Sigmoid colon (tissue), 7 donors: ENCODE measurements around the gene PNLIPRP2. TPM values are rescaled to one million over a fixed set of nuclear protein-coding genes. Genes with fewer than 3 reads are reported as not detected.

Experiments used
- DNase-seq: peaks from one replicate; pipeline ENCODE4 v3.0.0-alpha.2; 2019
- H3K27ac ChIP-seq, 4 donors: fragments of 200-600 bp; sonication (generic); one replicate each; pipeline ENCODE4 v1.5.1; 2016 to 2019; ENCODE audit warnings: mild to moderate bottlenecking in 1 of 4
- H3K27me3 ChIP-seq, 3 donors: fragments of 200-600 bp; sonication (generic); one replicate each; pipeline ENCODE4 v1.5.1; 2019; ENCODE audit warnings: mild to moderate bottlenecking in 1 of 3
- H3K36me3 ChIP-seq, 4 donors: fragments of 200-600 bp; sonication (generic); one replicate each; pipeline ENCODE4 v1.5.1; 2016 to 2019
- H3K4me1 ChIP-seq, 4 donors: fragments of 200-600 bp; sonication (generic); one replicate each; pipeline ENCODE4 v1.5.1; 2017 to 2019
- H3K4me3 ChIP-seq, 4 donors: fragments of 200-600 bp; sonication (generic); one replicate each; pipeline ENCODE4 v1.5.1; 2017 to 2019; ENCODE audit warnings: mild to moderate bottlenecking in 2 of 4, moderate library complexity in 1 of 4
- H3K9me3 ChIP-seq, 4 donors: fragments of 200-600 bp in 3 of 4; sonication (generic) in 3 of 4; one replicate each; pipeline versions ENCODE4 v1.5.1 to v1.6.1; 2013 to 2019
- CTCF ChIP-seq, 4 experiments: fragments of 450-650 bp in 3 of 4; fragments of 200-600 bp in 1 of 4; IDR thresholded peaks; one replicate each; pipeline ENCODE4 v1.5.1; 2016 to 2019; ENCODE audit warnings: antibody characterized with exemption in 4 of 4, mild to moderate bottlenecking in 3 of 4, moderate library complexity in 2 of 4
- EP300 ChIP-seq, 4 donors: sonication (generic); formaldehyde crosslinking; IDR thresholded peaks; one replicate each; pipeline ENCODE4 v1.6.1; 2017; ENCODE audit warnings: antibody characterized with exemption in 4 of 4
- POLR2A ChIP-seq, 2 donors: fragments of 450-650 bp; IDR thresholded peaks; one replicate each; pipeline ENCODE4 v1.6.1; 2016; ENCODE audit warnings: antibody characterized with exemption in 2 of 2, mild to moderate bottlenecking in 2 of 2, moderate library complexity in 2 of 2
- POLR2AphosphoS5 ChIP-seq, 4 donors: sonication (generic); formaldehyde crosslinking; IDR thresholded peaks; one replicate each; pipeline ENCODE4 v1.6.1; 2017; ENCODE audit warnings: antibody characterized with exemption in 4 of 4
- WGBS, 2 donors: extraction: QIAGEN DNeasy Blood & Tissue Kit; methylation state at CpG; one replicate each; pipeline ENCODE4 v1.1.7; 2013; 5-methylcytosine and 5-hydroxymethylcytosine counted together
- intact Hi-C: fragments of 100-400 bp; cut with DNase I; formaldehyde crosslinking; loops from one replicate; pipeline ENCODE4 v1.15.1; 2023
- polyA plus RNA-seq, 3 donors: library from polyadenylated mRNA; stranded (reverse); fragments of 200-250 nt; gene quantifications; one replicate each; pipeline ENCODE4 v1.2.3, GENCODE V29; 2013
- total RNA-seq, 4 donors: library from RNA; depleted of rRNA; stranded (reverse); fragments of >200 nt; gene quantifications; one replicate each; pipeline ENCODE4 v1.1.0, GENCODE V29; 2016
- donor health status: healthy with polysubstance abuse.
- donor health status: Bipolar disorder and iron deficiency.
- donor health status: healthy.

The PNLIPRP2 gene
- total and polyA plus RNA-seq, 7 donors = 0.95 to 1.8 TPM; not detected in 5

- Histone ChIP-seq H3K27me3 (no peaks in the 10 kb centered on the region), H3K4me1 (no peaks in the 10 kb centered on the region), H3K4me3 (no peak within 1 kb of the TSS), H3K27ac (no peak within 1 kb of the TSS), H3K9me3 (no peaks in the 10 kb centered on the region), H3K36me3 (no peaks in the 10 kb centered on the region)
- DNase-seq = no peak
- intact Hi-C loops = no loop called here
- WGBS, 2 donors = 21 to 70% methylated on average over 9 of the region's 9 CpGs
- TF ChIP-seq POLR2AphosphoS5 (IDR thresholded peaks at IDR 0.05) = no peak
- TF ChIP-seq EP300 (IDR thresholded peaks at IDR 0.05) = no peak
- no peak for TF ChIP-seq CTCF (IDR thresholded peaks at IDR 0.05)
- no peak for TF ChIP-seq POLR2A (IDR thresholded peaks at IDR 0.05)
These were observed 29.9 kb upstream of the PNLIPRP2 start, which contains the start of gene PNLIPRP1 for GRCh38 chr10:116590590-116591444. Gene PNLIPRP1, plus strand, starts transcription at chr10:116590959. Its CDS starts 171 bp downstream, at chr10:116591130.

GRCh38 chr10:116593139-116593740, 27.5 kb upstream of the PNLIPRP2 start:
- Histone ChIP-seq H3K4me3 (no peak overlapping the region), H3K9me3 (no peaks in the 10 kb centered on the region), H3K27me3 (no peaks in the 10 kb centered on the region), H3K27ac (no peak overlapping the region), H3K4me1 (no peaks in the 10 kb centered on the region), H3K36me3 (no peaks in the 10 kb centered on the region)
- no peak for DNase-seq
- intact Hi-C loops = no loop called here
- TF ChIP-seq CTCF (IDR thresholded peaks at IDR 0.05) = no peak
- no peak for TF ChIP-seq POLR2AphosphoS5 (IDR thresholded peaks at IDR 0.05)
- TF ChIP-seq POLR2A (IDR thresholded peaks at IDR 0.05) = no peak
- TF ChIP-seq EP300 (IDR thresholded peaks at IDR 0.05) = no peak
- 89% methylated on average over 5 of the region's 5 CpGs for WGBS, 2 donors

GRCh38 chr10:116594525-116595035, 26.2 kb upstream of the PNLIPRP2 start:
- no peak for DNase-seq
- 91 to 92% methylated on average over 7 of the region's 7 CpGs for WGBS, 2 donors
- Histone ChIP-seq H3K36me3 (no peaks in the 10 kb centered on the region), H3K4me1 (no peaks in the 10 kb centered on the region), H3K4me3 (no peak overlapping the region), H3K9me3 (no peaks in the 10 kb centered on the region), H3K27ac (no peak overlapping the region), H3K27me3 (no peaks in the 10 kb centered on the region)
- intact Hi-C loops = no loop called here
- TF ChIP-seq EP300 (IDR thresholded peaks at IDR 0.05) = no peak
- no peak for TF ChIP-seq POLR2AphosphoS5 (IDR thresholded peaks at IDR 0.05)
- no peak for TF ChIP-seq POLR2A (IDR thresholded peaks at IDR 0.05)
- no peak for TF ChIP-seq CTCF (IDR thresholded peaks at IDR 0.05)

- TF ChIP-seq CTCF (IDR thresholded peaks at IDR 0.05) (no peak), EP300 (IDR thresholded peaks at IDR 0.05) (no peak), POLR2AphosphoS5 (IDR thresholded peaks at IDR 0.05) (no peak), POLR2A (IDR thresholded peaks at IDR 0.05) (no peak)
- Histone ChIP-seq H3K9me3 (no peaks in the 10 kb centered on the region), H3K27ac (no peak overlapping the region), H3K4me1 (no peaks in the 10 kb centered on the region), H3K27me3 (no peaks in the 10 kb centered on the region), H3K4me3 (no peak overlapping the region), H3K36me3 (no peaks in the 10 kb centered on the region)
- 72 to 84% methylated on average over 2 of the region's 2 CpGs for WGBS, 2 donors
- intact Hi-C loops = no loop called here
- no peak for DNase-seq
These were observed 24.7 kb upstream of the PNLIPRP2 start for GRCh38 chr10:116596062-116596461.
